GM18870 (cell line): ENCODE data around the gene LRP1B.
"Not testable (repeated sequence)": the region's sequence is repeated elsewhere in the genome, so short reads cannot be mapped to it uniquely, and the experiment has no call there.

Experiments
- ATAC-seq: cut with Tn5 transposase; IDR thresholded peaks from one replicate; pipeline ENCODE4 v1.9.1; 2021; ENCODE audit warnings: moderate library complexity; ENCODE audit not compliant: unreplicated experiment

The LRP1B gene

GRCh38 chr2:141195087-141195486, 935.7 kb downstream of the LRP1B start:
- no peak for ATAC-seq

GRCh38 chr2:141187075-141187439, 943.8 kb downstream of the LRP1B start:
- ATAC-seq: no peak

GRCh38 chr2:141186413-141187074, 944.3 kb downstream of the LRP1B start:
- ATAC-seq: no peak

GRCh38 chr2:141182246-141182645, 948.6 kb downstream of the LRP1B start:
- no peak for ATAC-seq

GRCh38 chr2:141169117-141169516, 961.7 kb downstream of the LRP1B start:
- ATAC-seq: not testable (repeated sequence)

- no peak for ATAC-seq
These were observed 968.5 kb downstream of the LRP1B start for GRCh38 chr2:141162314-141162713.

- ATAC-seq: no peak
These were observed 979.1 kb downstream of the LRP1B start for GRCh38 chr2:141151611-141152286.

- no peak for ATAC-seq
These were observed 988.8 kb downstream of the LRP1B start for GRCh38 chr2:141142025-141142424.

- ATAC-seq: no peak
These were observed 993.6 kb downstream of the LRP1B start for GRCh38 chr2:141137122-141137693.

- ATAC-seq: no peak
These were observed 996.9 kb downstream of the LRP1B start for GRCh38 chr2:141133883-141134282.

GRCh38 chr2:141125432-141125831, 1005.4 kb downstream of the LRP1B start:
- no peak for ATAC-seq

- ATAC-seq: no peak
These were observed 1012.0 kb downstream of the LRP1B start for GRCh38 chr2:141118836-141119235.

GRCh38 chr2:141113301-141113700, 1017.5 kb downstream of the LRP1B start:
- no peak for ATAC-seq

GRCh38 chr2:141109633-141110032, 1021.2 kb downstream of the LRP1B start:
- no peak for ATAC-seq

GRCh38 chr2:141105763-141106162, 1025.1 kb downstream of the LRP1B start:
- no peak for ATAC-seq

- ATAC-seq: no peak
These were observed 1027.6 kb downstream of the LRP1B start for GRCh38 chr2:141103216-141103615.

- no peak for ATAC-seq
These were observed 1051.6 kb downstream of the LRP1B start for GRCh38 chr2:141079231-141079630.

- ATAC-seq: no peak
These were observed 1055.1 kb downstream of the LRP1B start for GRCh38 chr2:141075753-141076152.

GRCh38 chr2:141068053-141068682, 1062.6 kb downstream of the LRP1B start:
- no peak for ATAC-seq

- ATAC-seq: no peak
These were observed 1065.8 kb downstream of the LRP1B start for GRCh38 chr2:141065042-141065441.

GRCh38 chr2:141063406-141063805, 1067.4 kb downstream of the LRP1B start:
- no peak for ATAC-seq

- ATAC-seq: no peak
These were observed 1068.4 kb downstream of the LRP1B start for GRCh38 chr2:141062443-141062842.
